HG03045 (cell line): Measurements from ENCODE around the gene C6orf163.

Experiments used
- ATAC-seq: cut with Tn5 transposase; IDR thresholded peaks from one replicate; pipeline ENCODE4 v1.9.1; 2021; ENCODE audit warnings: mild to moderate bottlenecking, moderate library complexity; ENCODE audit not compliant: unreplicated experiment

The C6orf163 gene

DNA sequence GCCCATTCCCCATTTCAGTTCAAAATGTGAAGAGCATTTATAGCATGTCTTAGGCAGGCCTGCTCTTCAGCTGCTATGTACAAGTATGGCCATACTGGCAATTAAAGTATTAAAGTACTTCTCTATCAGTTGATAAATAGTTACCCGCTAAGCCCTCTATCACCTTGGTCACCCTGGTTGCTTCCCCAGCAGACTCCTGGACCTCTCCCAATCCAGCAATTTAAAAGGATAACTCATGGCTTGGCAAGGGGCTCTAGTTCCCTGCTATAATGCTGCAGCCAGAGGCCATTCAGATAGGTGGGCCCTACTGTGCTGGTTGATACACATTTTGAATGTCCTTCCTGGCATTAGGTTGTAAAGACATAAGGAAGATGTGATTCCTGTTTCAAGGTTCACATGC lies 7.0 kb downstream of the C6orf163 start:
- no peak for ATAC-seq

DNA sequence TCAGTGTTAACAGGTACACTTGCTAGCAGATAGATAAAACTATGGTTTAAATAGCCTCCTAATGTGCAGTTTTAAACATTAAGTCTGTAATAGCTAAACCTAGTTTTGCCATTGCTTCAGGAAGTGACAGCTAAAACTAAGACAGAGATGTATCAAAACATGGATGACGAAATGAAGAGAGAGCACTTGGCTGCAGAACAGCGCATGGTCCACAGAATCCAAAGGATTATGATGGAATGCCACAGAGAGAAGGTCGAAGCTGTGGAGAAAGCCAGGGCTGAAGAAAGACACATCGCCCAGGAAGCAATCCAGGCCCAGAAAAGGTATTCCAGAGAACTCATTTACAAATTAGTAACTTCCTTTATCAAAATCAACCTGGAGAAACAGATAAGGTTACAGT lies 11.6 kb downstream of the C6orf163 start:
- no peak for ATAC-seq

DNA sequence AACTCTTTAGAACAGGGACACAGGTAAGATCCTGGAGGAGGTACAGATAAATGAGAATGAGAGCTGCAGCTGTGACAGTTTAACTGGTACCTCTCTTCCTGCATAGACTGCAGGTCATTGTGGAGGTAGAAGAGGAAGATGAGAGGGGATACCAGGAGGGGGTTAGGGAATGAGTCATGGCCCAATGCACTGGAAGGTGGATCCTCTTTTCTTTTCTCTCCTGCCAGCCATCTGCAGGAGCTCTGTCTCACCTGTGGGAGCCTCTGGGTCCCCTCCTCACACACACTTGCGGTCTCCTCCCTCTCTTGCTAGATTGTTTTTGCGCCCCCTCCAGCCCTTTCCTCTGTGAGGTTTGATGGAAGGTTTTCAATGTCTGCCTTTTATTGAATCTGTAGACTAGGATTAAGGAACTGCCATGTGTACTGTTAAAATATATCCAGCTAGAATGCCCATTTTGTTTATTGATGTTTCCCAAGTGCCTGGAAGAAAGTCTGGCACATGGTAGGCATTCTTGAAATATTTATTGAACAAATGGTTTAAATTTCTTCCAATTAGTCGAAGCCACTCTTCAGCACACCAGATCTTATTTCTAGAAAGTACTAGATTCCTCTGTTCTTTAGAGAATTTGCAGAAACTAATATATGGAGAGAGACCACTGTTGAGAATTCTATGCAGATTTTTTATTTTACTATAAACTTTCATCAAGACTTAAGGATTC lies 13.0 kb downstream of the C6orf163 start:
- no peak for ATAC-seq

DNA sequence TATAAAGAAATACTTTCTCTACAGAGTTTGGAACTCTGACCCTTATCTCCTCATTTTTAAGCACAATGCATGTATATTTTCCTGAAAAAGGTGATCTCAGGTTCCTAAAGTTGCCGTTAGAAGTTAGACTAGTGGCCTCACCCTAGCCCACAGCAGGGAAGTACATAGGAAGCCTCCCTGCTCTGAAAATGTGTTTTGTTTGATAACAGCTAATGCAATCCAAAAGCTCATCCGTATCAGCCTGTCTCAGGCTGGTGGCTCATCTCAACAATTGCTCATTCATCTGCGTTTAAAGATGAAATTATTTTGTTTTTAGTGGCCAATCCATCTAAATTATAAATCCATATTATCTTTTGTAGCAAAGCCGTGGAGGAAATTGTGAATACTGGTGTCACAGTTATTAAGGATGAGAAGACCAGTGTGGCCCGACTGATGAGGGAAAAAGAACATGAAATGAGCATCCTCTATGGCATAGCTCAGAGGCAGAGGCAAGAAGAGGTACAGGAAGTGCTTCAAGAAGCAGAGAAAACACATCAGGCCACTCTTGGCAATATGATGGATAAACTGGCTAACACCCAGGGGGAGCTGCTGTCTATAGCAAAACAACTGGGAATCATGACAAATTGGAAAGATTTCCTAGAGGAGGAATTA lies 20.1 kb downstream of the C6orf163 start:
- ATAC-seq: no peak

DNA sequence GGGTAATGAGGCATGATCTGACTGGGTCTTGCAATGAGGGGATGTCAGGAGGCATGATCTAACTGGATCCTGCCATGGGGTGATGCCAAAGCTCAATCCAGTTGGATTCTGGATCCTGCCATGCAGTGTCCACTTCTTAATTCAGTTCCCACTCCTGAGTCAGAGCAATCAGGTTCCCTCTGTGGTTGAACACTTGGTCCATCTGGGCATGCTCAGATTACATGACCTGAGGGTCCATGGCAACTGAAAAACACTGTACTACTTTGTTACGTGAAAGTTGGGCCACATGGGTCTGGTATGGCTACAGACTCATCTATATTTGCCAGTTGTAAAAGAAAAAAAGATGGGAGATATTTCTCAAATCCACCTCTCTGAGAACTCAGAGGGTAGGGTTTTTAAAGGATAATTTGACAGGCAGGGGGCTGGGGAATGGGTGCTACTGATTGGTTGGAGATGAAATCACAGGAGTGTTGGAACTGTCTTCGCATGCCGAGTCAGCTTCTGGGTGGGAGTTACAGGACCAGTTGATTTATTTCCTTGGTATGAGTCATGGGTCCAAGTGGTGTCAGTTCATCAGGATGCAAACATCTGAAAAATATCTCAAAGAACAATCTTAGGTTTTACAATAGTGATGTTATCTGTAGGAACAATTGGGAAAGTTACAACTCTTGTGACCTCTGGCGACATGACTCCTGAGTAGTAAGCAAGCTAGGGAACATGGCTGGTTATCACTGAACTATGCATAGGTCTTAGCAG lies 21.6 kb downstream of the C6orf163 start:
- ATAC-seq: no peak

DNA sequence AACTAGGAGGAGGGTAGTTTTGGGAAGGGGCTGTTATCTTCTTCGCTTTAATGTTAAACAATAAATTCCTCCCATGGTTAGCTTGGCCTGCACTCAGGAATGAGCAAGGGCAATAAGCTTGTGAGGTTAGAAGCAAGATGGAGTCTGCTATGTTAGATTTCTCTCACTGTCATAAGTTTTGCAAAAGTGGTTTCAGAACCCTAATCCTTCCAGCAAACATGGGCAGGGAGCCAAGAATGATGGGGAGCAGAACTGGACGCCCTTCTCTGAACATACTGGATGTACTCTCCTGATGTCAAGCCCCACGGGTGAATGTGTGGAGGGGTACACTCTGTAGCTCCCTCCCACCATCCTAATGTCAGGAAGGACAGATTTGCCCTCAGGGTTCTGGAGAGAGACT lies 22.3 kb downstream of the C6orf163 start:
- no peak for ATAC-seq

DNA sequence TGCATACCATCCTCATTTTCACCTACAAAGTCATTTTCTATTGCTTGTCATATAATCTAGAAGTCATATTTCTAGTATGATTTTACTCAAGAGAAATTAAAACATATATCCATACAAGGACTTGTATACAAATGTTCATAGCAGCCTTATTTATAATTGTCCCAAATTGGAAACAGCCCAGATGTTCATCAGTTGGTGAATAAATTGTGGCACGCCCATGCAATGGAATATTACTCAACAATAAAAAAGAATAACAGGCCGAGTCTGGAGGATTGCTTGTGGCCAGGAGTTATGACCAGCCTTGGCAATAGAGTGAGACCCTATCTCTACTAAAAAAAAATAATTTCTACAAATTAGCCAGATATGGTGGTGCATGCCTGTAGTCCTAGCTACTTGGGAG lies 28.8 kb downstream of the C6orf163 start:
- ATAC-seq: no peak

DNA sequence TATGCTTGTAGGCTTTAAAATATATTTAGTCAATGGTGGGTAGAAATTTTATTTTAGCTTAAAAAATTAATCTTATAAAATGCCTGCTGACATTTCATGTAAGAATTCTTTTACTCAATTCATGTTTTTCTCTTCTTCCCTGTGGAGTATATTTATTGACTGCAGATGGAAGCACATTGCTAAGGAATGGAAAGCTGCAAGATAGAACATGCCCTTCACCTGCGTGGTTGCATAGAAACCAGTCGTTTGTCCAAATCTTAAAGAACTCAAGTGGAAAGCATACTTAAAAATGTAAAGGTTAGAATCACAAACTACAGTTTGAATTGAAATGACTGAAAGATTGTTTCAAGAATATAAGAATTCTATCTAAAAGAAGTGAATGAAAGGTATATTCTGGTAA lies 30.7 kb downstream of the C6orf163 start:
- no peak for ATAC-seq

DNA sequence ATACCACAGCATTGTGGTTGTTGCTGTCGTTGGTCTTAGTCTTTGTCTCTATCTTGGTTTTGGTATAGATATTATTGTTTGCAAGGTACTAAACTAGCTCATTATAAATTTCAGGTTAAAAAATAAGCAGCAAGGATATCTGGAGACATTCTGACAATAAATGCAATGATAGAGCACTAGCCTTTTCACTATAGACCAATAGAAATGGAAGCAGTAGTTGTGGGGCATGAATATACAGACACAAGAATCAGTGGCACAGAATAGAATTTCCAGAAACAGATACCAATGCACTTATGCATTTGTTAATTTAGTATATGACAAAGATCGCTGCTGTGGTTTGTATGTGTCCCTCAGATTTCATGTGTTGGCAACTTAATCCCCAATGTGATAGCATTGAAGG lies 32.0 kb downstream of the C6orf163 start:
- no peak for ATAC-seq

DNA sequence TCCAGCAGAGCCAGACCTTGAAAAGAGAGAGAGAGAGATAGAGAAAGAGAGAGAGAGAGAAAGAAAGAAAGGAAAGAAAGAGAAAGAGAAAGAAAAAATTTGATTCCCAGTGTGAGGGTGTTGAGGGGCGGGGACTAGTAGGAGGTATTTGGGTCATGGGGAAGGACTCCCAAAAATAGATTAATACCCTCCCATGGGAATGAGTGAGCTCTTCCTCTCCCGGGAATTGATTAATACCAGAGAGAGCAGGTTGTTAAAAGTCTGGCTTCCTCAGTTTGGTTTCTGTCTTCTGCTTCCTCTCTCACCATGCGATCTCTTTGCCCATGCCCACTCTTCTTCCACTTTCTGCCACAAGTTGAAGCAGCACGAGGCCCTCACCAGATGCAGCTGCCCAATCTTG lies 34.3 kb downstream of the C6orf163 start:
- ATAC-seq: no peak

DNA sequence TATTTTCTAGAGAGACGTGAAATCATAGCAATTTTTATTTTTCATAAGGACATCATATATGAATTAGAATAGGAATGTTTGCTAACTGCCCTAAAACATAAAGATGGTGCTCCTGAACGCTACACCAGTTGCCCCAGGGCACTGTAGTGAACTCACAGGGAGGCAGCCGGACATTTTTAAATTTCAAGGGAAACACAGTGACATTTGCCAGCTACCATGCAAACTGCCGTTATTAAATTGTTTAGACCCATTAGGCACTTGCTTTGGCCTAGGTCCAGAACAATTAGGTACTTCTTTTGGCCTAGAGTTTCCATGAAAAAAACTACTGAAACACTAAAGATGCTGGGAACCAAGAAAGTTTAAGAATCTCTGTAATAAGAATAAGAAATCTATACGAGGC lies 38.2 kb downstream of the C6orf163 start:
- ATAC-seq: no peak

DNA sequence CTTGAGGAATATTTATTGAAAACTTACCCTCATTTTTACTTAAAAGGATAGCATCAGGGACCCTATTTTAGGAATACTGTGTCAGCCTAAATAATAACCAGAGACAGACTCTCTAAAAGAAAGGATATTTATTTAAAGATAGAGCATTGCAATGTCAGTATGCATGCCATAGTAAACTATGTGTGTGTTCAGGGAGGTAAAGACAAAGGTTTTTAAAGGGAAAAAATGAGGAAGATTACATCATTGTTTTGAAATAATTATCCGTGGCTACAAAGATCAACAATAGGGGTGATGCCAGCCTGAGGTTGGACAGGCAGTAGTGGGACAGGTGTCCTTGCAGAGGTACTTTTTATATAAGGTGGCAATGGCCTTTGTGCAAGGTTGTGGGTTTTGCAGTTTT lies 39.4 kb downstream of the C6orf163 start:
- ATAC-seq: no peak

DNA sequence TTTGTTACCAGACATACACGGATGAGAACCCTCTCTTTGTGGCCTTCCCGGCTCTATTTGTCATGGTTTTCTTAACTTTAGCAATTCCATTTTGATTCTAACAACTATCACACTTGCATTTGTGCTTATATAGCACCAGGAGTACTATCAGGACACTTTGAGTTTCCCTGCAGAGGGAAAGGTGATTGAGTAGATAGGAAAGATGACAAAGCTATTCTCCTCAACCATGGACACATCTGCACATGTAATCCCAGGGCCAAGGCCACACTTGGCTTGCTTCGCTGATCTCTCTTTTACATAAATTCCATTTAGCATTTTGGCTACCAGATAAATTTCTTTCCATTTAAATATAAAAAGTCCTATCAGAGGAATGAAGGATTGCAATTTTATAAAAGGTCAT lies 39.8 kb downstream of the C6orf163 start:
- ATAC-seq: no peak

DNA sequence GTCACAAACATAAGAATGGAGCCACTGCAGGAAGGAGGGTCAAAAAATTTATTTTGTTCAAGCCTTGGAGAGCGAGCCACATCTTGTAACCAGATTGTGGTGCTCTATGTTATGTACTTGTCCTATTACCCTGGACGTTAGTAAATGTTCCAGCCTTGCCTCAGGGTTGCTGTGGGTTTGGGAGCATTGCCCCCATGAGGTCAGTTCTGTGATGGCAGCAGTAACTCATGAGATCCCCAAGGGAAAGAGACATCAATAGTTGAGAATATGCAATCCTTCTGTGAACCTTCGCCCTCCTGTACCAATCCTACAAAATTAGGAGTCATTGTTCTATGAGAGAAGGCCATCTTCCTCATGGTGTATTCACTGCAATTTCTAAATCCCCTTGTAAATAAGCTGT lies 46.7 kb downstream of the C6orf163 start:
- ATAC-seq: no peak

DNA sequence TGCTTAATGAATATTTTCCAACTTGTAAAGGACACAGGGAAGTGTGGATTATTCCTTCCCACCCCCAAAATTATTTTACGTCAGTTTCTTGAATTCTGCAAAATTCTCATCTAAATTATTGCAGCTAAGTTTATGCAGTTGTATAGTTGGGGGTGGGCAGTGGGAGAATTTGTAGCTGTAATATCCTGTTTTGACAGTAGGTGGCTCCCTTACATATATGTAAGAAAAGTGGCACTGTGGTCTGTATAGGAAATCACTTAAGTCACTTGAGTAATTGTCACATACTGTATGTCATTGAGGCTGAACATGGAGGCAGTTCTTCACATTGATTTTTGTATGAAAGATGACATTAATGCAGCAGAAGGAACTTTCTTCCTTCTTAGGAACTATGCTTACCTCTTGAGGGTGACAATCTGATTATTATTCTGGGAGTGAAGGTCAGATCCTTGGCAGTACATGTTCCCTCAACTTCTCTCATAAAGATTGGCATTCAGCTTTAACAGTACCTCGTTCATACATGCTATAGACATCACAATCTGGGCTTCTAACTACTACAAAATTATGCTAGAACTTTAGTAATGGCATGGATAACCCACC lies 48.5 kb downstream of the C6orf163 start:
- ATAC-seq: peak; percentile 62

DNA sequence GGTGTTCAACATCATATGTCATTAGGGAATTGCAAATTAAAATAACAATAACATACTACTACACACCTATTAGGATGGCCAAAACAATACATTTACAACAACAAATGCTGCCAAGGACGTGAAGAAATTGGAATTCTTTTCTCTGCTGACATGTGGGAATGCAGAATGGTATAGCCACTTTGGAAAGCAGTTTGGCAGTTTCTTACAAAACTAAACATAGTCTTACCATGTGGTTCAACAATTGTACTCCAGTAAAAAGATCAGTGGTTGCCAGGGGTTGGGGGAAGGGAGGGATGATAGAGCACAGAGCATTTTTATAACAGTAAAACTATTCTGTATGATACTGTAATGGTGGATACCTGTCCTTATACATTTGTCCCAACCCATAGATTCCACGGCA lies 50.8 kb downstream of the C6orf163 start:
- ATAC-seq: no peak

DNA sequence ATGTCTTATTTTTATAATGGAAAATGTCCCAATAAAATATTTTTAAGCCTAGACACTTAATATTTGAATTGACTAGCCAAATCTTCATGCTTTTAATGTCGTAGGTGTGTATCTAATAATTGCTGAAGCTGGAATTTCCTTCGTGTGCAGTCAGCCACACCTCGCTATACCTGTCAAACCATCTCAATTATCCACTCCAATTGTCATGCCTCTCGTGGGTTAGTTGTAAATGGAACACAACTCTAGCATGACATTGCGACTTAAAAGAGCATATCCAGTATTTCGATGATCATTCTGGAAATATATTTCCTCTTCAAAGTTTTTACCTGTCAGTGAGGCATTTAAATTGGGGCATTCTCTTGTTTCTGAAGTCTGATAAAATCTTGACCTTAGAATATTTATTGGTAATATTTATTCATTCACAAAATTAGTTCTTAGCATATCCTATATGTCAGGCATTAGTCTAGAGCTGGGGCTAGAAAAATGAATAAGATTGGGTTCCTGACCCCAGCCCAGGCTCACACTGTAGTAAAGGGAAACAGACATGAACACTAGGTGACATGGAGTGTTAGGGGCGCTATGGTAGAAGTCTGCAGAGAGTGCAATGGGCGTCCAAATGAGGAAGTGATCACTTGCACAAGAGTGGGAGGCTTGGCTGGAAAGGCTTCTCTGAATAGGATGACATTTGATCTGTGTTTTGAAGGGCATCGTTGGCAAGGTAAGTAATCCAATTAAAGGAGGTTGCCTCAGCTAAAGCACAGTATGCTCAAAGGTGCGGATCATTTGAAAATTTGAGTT lies 52.2 kb downstream of the C6orf163 start:
- peak; percentile 82 for ATAC-seq

DNA sequence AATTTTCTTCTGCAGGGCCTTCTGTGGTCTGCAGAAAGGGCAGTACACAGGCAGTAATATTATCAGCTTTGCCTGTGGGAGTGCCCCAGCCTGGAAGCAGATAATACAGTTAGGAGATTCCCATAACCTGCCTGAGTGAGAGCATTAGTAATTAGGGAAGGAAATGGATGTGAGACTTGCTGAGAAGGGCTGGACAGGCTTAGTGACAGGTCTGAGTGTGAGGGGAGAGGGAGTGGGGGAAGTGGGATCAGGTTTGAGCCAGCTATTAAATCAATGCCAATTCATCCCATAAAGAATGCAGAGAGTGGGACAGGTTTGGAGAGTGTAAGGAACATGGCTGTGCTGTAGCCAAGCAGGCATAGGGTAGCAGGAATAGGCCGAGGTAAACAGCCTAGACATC lies 53.0 kb downstream of the C6orf163 start:
- no peak for ATAC-seq

DNA sequence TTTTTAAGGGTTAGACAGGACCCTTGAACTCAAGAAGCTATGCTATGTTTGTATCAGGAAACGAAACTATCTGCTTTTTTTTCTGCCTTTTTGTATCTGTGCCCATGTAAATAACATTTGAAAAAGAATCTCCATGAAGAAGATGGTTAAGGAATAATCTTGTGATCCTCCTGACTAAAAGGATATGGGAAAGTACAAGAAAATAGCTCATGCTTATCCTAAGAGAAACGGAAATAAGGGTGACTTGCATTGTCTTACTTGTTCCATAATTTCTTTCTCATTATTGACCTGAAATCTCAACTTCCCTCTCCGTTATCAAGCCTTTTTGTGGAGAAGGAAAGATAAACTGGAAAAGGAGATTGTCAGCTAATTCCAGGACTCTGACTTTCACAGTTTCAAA lies 57.2 kb downstream of the C6orf163 start:
- ATAC-seq: no peak

DNA sequence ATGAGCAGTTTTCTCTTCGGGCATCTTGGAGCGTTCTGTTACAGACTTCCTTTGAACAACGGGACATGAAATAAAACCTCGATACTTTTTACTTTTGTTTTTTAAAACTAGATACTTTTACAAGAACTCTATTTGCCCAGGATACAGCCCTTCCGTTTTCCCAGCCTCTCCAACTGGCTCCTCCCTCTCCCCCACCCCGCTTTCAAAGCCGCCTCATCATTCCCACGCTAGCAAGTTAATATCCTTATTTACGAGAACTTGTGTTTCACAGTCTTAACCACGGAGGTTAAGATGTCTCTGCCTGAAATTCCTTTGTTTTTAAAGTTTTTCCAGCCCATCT lies 62.9 kb downstream of the C6orf163 start:
- peak; percentile 16 for ATAC-seq
